IMR-90 (cell line): ENCODE results near the gene TCF12. TPM values are rescaled to one million over a fixed set of nuclear protein-coding genes. Genes with fewer than 3 reads are reported as not detected.

Experiments
- ATAC-seq: fragments of 200-7000 bp; cut with Tn5 transposase; 2 replicates; pipeline ENCODE4 v1.9.1; 2020; ENCODE audit warnings: low read depth, mild to moderate bottlenecking, moderate library complexity
- BruUV-seq: library from RNA; stranded (reverse); fragments of 400-500 nt; replicated peaks from 2 replicates; lab custom pipeline; 2021; lab: Mats Ljungman, UMichigan
- CTCF ChIA-PET: fragments of 300-600 bp; formaldehyde crosslinking; extraction: SDS; loops from one replicate; lab custom pipeline; 2021; ENCODE audit warnings: antibody characterized with exemption; lab: Yijun Ruan, JAX
- POLR2A ChIA-PET: fragments of 300-600 bp; sonication (Branson Sonifier 250); formaldehyde crosslinking; loops from one replicate; lab custom pipeline; 2022; ENCODE audit warnings: antibody characterized with exemption; ENCODE audit not compliant: unreplicated experiment; lab: Charles Lee
- DNase-seq: peaks from one replicate; pipeline ENCODE4 v3.0.0; 2013
- H2AFZ ChIP-seq: replicated peaks from 2 replicates; pipeline ENCODE3; 2013; ENCODE audit warnings: low read length, mild to moderate bottlenecking; ENCODE audit not compliant: poor library complexity
- H2AK5ac ChIP-seq: 2 replicates; pipeline ENCODE4 v1.6.1; 2013; ENCODE audit warnings: low read depth, low read length, inconsistent platforms
- H2AK9ac ChIP-seq: replicated peaks from 2 replicates; pipeline ENCODE3; 2013; ENCODE audit warnings: mild to moderate bottlenecking, low read depth, low read length, moderate library complexity; ENCODE audit not compliant: poor library complexity
- H2BK120ac ChIP-seq: 2 replicates; pipeline ENCODE4 v1.6.1; 2013; ENCODE audit warnings: low read depth, low read length, inconsistent platforms
- H2BK15ac ChIP-seq: 3 replicates; pipeline ENCODE4 v1.6.1; 2013; ENCODE audit warnings: low read depth, low read length, inconsistent platforms
- H2BK20ac ChIP-seq: 2 replicates; pipeline ENCODE4 v1.6.1; 2013; ENCODE audit warnings: low read depth, mild to moderate bottlenecking, inconsistent platforms, low read length, moderate library complexity
- H2BK5ac ChIP-seq: 2 replicates; pipeline ENCODE4 v1.6.1; 2013; ENCODE audit warnings: mild to moderate bottlenecking, low read depth, low read length, inconsistent platforms; ENCODE audit not compliant: poor library complexity, severe bottlenecking
- H3K14ac ChIP-seq: replicated peaks from 2 replicates; pipeline ENCODE4 v1.6.1; 2013; ENCODE audit warnings: low read depth, low read length, inconsistent platforms
- H3K18ac ChIP-seq: 2 replicates; pipeline ENCODE4 v1.6.1; 2013; ENCODE audit warnings: low read depth, low read length, control low read depth
- H3K23ac ChIP-seq: 2 replicates; pipeline ENCODE4 v1.6.1; 2013; ENCODE audit warnings: low read depth, low read length, inconsistent platforms
- H3K27ac ChIP-seq: 2 replicates; pipeline ENCODE4 v1.5.1; 2013; ENCODE audit warnings: mild to moderate bottlenecking, control low read depth, low read length; ENCODE audit not compliant: insufficient read depth
- H3K27me3 ChIP-seq: 2 replicates; pipeline ENCODE4 v1.6.1; 2013; ENCODE audit warnings: low read length; ENCODE audit not compliant: control insufficient read depth, insufficient read depth
- H3K36me3 ChIP-seq: 2 replicates; pipeline ENCODE4 v1.6.1; 2013; ENCODE audit warnings: low read length, mixed read lengths; ENCODE audit not compliant: control insufficient read depth, insufficient read depth
- H3K4ac ChIP-seq: 2 replicates; pipeline ENCODE4 v1.6.1; 2013; ENCODE audit warnings: low read depth, low read length, inconsistent platforms
- H3K4me1 ChIP-seq: 2 replicates; pipeline ENCODE4 v1.6.1; 2013; ENCODE audit warnings: low read length, mixed read lengths; ENCODE audit not compliant: control insufficient read depth, insufficient read depth
- H3K4me2 ChIP-seq: 2 replicates; pipeline ENCODE4 v1.6.1; 2013; ENCODE audit warnings: low read depth, mild to moderate bottlenecking, control low read depth, low read length, moderate library complexity
- H3K4me3 ChIP-seq: 2 replicates; pipeline ENCODE4 v1.5.1; 2013; ENCODE audit warnings: low read depth, mild to moderate bottlenecking, control low read depth, low read length, moderate library complexity; ENCODE audit not compliant: insufficient read depth
- H3K56ac ChIP-seq: 2 replicates; pipeline ENCODE4 v1.6.1; 2013; ENCODE audit warnings: low read length, inconsistent platforms; ENCODE audit not compliant: insufficient read depth; ENCODE audit errors: extremely low read depth
- H3K79me1 ChIP-seq, 2 experiments: 2 replicates each; pipeline ENCODE4 v1.6.1; 2013; ENCODE audit warnings: low read length in 2 of 2, inconsistent platforms in 1 of 2, low read depth in 1 of 2
- H3K9ac ChIP-seq: 2 replicates; pipeline ENCODE4 v1.6.1; 2013; ENCODE audit warnings: low read depth, low read length, control low read depth
- H3K9me1 ChIP-seq: 2 replicates; pipeline ENCODE4 v1.6.1; 2013; ENCODE audit warnings: low read length, inconsistent platforms; ENCODE audit not compliant: insufficient read depth
- H3K9me3 ChIP-seq: 2 replicates; pipeline ENCODE4 v1.6.1; 2013; ENCODE audit warnings: low read length; ENCODE audit not compliant: control insufficient read depth, insufficient read depth
- H4K20me1 ChIP-seq: 2 replicates; pipeline ENCODE4 v1.6.1; 2013; ENCODE audit warnings: low read length, inconsistent platforms; ENCODE audit not compliant: insufficient read depth
- H4K5ac ChIP-seq: 2 replicates; pipeline ENCODE4 v1.6.1; 2013; ENCODE audit warnings: mild to moderate bottlenecking, low read depth, low read length, control low read depth
- H4K8ac ChIP-seq, 2 experiments: 2 replicates each; pipeline ENCODE4 v1.6.1; 2013; ENCODE audit warnings: low read depth in 2 of 2, low read length in 2 of 2, control low read depth in 1 of 2, inconsistent platforms in 1 of 2
- H4K91ac ChIP-seq: 2 replicates; pipeline ENCODE4 v1.6.1; 2013; ENCODE audit warnings: low read depth, low read length, inconsistent platforms; ENCODE audit not compliant: insufficient read depth
- BHLHE40 ChIP-seq: fragments of 150-350 bp; IDR thresholded peaks from 2 replicates; pipeline ENCODE4 v1.6.1; 2016; ENCODE audit warnings: mild to moderate bottlenecking, low read depth, low read length
- CEBPB ChIP-seq: IDR thresholded peaks from 2 replicates; pipeline ENCODE4 v1.6.1; 2012; ENCODE audit warnings: low read depth, low read length, improper control_type of control experiment
- CHD1 ChIP-seq: IDR thresholded peaks from 2 replicates; pipeline ENCODE4 v1.6.1; 2012; ENCODE audit warnings: low read depth, low read length, improper control_type of control experiment
- MAFK ChIP-seq: IDR thresholded peaks from 2 replicates; pipeline ENCODE4 v1.6.1; 2012; ENCODE audit warnings: low read depth, low read length, improper control_type of control experiment
- MAZ ChIP-seq: IDR thresholded peaks from 2 replicates; pipeline ENCODE4 v1.6.1; 2012; ENCODE audit warnings: low read depth, mild to moderate bottlenecking, low read length, improper control_type of control experiment, moderate library complexity, borderline replicate concordance
- MXI1 ChIP-seq: IDR thresholded peaks from 2 replicates; pipeline ENCODE4 v1.6.1; 2012; ENCODE audit warnings: low read depth, mild to moderate bottlenecking, low read length, moderate library complexity, borderline replicate concordance
- NFE2L2 ChIP-seq: fragments of 150-350 bp; IDR thresholded peaks from 2 replicates; pipeline ENCODE4 v1.6.1; 2016; ENCODE audit warnings: low read depth, mild to moderate bottlenecking, low read length
- POLR2A ChIP-seq: IDR thresholded peaks from 2 replicates; pipeline ENCODE4 v1.6.1; 2012; ENCODE audit warnings: mild to moderate bottlenecking, low read depth, low read length
- RAD21 ChIP-seq: IDR thresholded peaks from 2 replicates; pipeline ENCODE4 v1.6.1; 2012; ENCODE audit warnings: low read length, improper control_type of control experiment
- RCOR1 ChIP-seq: IDR thresholded peaks from 2 replicates; pipeline ENCODE4 v1.6.1; 2012; ENCODE audit warnings: mild to moderate bottlenecking, low read length, improper control_type of control experiment; ENCODE audit not compliant: insufficient replicate concordance
- RFX5 ChIP-seq: IDR thresholded peaks from 2 replicates; pipeline ENCODE4 v1.8.0; 2012; ENCODE audit warnings: low read depth, mild to moderate bottlenecking, low read length, moderate library complexity
- SMC3 ChIP-seq: fragments of 150-350 bp; IDR thresholded peaks from 2 replicates; pipeline ENCODE4 v1.6.1; 2016; ENCODE audit warnings: low read depth, mild to moderate bottlenecking, antibody characterized with exemption, low read length, moderate library complexity
- WGBS, 2 experiments: methylation state at CpG; one replicate each; pipeline versions ENCODE4 v1.1.5 to v1.1.7; 2013; ENCODE audit warnings: missing lambda C conversion rate in 2 of 2; ENCODE audit not compliant: insufficient read length in 1 of 2; ENCODE audit errors: extremely low coverage in 2 of 2; 5-methylcytosine and 5-hydroxymethylcytosine counted together
- dilution Hi-C: fragments of 300-500 bp; cut with HindIII; formaldehyde crosslinking; loops from one replicate; pipeline ENCODE4 v1.14.3; 2018; ENCODE audit warnings: low sequenced_read_pairs; ENCODE audit not compliant: unreplicated experiment
- in situ Hi-C: fragments of 300-500 bp; cut with MboI; formaldehyde crosslinking; loops from 3 replicates; pipeline ENCODE4 v1.14.3; 2019; ENCODE audit warnings: low sequenced_read_pairs, inconsistent platforms, mixed read lengths
- intact Hi-C: fragments of 100-400 bp; cut with micrococcal nuclease; formaldehyde crosslinking; loops from 2 replicates; pipeline ENCODE4 v1.10.0; 2022
- polyA plus RNA-seq, 3 experiments: library from polyadenylated mRNA; depleted of rRNA; stranded (reverse); fragments of >200 nt; gene quantifications; 2 replicates each; pipeline ENCODE4 v1.2.3, GENCODE V29; 2012; ENCODE audit warnings: low replicate concordance in 1 of 3
- total RNA-seq: library from RNA; depleted of rRNA; stranded (reverse); fragments of >200 nt; gene quantifications from 2 replicates; pipeline ENCODE4 v1.2.3, GENCODE V29; 2012
- TF ChIP-seq, protein P1 (sequence below): conservative IDR thresholded peaks from 2 replicates; pipeline ENCODE4 v1.5.1; 2012; ENCODE audit warnings: mild to moderate bottlenecking, low read depth, low read length, improper control_type of control experiment
- TF ChIP-seq, protein P2 (sequence below): fragments of 150-350 bp; IDR thresholded peaks from 2 replicates; pipeline ENCODE4 v1.6.1; 2016; ENCODE audit warnings: low read depth, mild to moderate bottlenecking, low read length, moderate library complexity, borderline replicate concordance
- TF ChIP-seq, protein P3 (sequence below): fragments of 150-350 bp; IDR thresholded peaks from 2 replicates; pipeline ENCODE4 v1.6.1; 2017; ENCODE audit warnings: mild to moderate bottlenecking, antibody characterized with exemption, low read length, low read depth

Gene TCF12
- total and polyA plus RNA-seq, 2 of the 4 experiments (the other 2 are of a cell fraction), result 79.4 to 160 TPM

GRCh38 chr15:57184502-57184901 is 266.1 kb downstream of the TCF12 start:
- Histone ChIP-seq H2BK120ac (peak overlapping the region; percentile 50), H2BK5ac (peak overlapping the region; percentile 88), H3K9me3 (no peaks in the 10 kb centered on the region; the same call in 1 of the 2 replicates), H3K36me3 (peaks cover 5% of the 10 kb centered on the region; the same call in 1 of the 2 replicates), H3K18ac (peak overlapping the region; percentile 82; the same call in 1 of the 2 replicates), H2AFZ (no peak overlapping the region), H4K20me1 (no peaks in the 10 kb centered on the region), H2BK15ac (no peak overlapping the region), H3K79me1 (peaks cover 11 to 22% of the 10 kb centered on the region in 2 experiments), H3K4me3 (no peak overlapping the region), H3K9ac (no peak overlapping the region; the same call in 1 of the 2 replicates), H4K91ac (peak overlapping the region; percentile 58), H3K9me1 (peaks cover 3% of the 10 kb centered on the region; the same call in 1 of the 2 replicates), H3K27me3 (no peaks in the 10 kb centered on the region), H3K4me2 (peak overlapping the region; percentile 74), H3K27ac (peak overlapping the region; percentile 56; the same call in 1 of the 2 replicates), H3K14ac (peak overlapping the region; percentile 26), H2AK5ac (peak overlapping the region; percentile 77), H3K4me1 (peaks cover 6% of the 10 kb centered on the region), H4K8ac (peak overlapping the region in 1 of 2 experiments; percentile 76; a peak in 2 of 4 replicates), H2BK20ac (peak overlapping the region; percentile 57; the same call in 1 of the 2 replicates), H2AK9ac (no peak overlapping the region), H3K56ac (peak overlapping the region; percentile 74), H4K5ac (peak overlapping the region; percentile 75; the same call in 1 of the 2 replicates), H3K23ac (peak overlapping the region; percentile 18; the same call in 1 of the 2 replicates), H3K4ac (peak overlapping the region; percentile 28; the same call in 1 of the 2 replicates)
- BruUV-seq, result no TSS peak
- no CpG with 5 or more reads among the region's 1 CpG for WGBS, 2 experiments
- DNase-seq (no peak), ATAC-seq (no peak)
- dilution Hi-C loops, result no loop called here
- intact Hi-C loops, result no loop called here
- ChIA-PET CTCF (no interaction called here), POLR2A (no interaction called here)
- TF ChIP-seq MAZ (no peak), RFX5 (no peak), NFE2L2 (no peak), RCOR1 (no peak), MXI1 (no peak), POLR2A (no peak), MAFK (no peak), CEBPB (no peak), RAD21 (no peak), SMC3 (no peak), CHD1 (no peak), BHLHE40 (no peak)
- TF ChIP-seq, protein P1, sequence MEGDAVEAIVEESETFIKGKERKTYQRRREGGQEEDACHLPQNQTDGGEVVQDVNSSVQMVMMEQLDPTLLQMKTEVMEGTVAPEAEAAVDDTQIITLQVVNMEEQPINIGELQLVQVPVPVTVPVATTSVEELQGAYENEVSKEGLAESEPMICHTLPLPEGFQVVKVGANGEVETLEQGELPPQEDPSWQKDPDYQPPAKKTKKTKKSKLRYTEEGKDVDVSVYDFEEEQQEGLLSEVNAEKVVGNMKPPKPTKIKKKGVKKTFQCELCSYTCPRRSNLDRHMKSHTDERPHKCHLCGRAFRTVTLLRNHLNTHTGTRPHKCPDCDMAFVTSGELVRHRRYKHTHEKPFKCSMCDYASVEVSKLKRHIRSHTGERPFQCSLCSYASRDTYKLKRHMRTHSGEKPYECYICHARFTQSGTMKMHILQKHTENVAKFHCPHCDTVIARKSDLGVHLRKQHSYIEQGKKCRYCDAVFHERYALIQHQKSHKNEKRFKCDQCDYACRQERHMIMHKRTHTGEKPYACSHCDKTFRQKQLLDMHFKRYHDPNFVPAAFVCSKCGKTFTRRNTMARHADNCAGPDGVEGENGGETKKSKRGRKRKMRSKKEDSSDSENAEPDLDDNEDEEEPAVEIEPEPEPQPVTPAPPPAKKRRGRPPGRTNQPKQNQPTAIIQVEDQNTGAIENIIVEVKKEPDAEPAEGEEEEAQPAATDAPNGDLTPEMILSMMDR, result no peak
- TF ChIP-seq, protein P2, sequence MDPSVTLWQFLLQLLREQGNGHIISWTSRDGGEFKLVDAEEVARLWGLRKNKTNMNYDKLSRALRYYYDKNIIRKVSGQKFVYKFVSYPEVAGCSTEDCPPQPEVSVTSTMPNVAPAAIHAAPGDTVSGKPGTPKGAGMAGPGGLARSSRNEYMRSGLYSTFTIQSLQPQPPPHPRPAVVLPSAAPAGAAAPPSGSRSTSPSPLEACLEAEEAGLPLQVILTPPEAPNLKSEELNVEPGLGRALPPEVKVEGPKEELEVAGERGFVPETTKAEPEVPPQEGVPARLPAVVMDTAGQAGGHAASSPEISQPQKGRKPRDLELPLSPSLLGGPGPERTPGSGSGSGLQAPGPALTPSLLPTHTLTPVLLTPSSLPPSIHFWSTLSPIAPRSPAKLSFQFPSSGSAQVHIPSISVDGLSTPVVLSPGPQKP, result no peak
- TF ChIP-seq, protein P3, sequence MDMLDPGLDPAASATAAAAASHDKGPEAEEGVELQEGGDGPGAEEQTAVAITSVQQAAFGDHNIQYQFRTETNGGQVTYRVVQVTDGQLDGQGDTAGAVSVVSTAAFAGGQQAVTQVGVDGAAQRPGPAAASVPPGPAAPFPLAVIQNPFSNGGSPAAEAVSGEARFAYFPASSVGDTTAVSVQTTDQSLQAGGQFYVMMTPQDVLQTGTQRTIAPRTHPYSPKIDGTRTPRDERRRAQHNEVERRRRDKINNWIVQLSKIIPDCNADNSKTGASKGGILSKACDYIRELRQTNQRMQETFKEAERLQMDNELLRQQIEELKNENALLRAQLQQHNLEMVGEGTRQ, result no peak
- in situ Hi-C loops, result no loop called here
